Measurements from ENCODE around the gene CCDC17. TPM values are rescaled to one million over a fixed set of nuclear protein-coding genes. Genes with fewer than 3 reads are reported as not detected.

Gene CCDC17
- total and polyA plus RNA-seq, 2 of the 8 experiments (the other 6 are each of a cell fraction or from before 2014, with no cell fraction given): 0.95 to 2.0 TPM

DNA sequence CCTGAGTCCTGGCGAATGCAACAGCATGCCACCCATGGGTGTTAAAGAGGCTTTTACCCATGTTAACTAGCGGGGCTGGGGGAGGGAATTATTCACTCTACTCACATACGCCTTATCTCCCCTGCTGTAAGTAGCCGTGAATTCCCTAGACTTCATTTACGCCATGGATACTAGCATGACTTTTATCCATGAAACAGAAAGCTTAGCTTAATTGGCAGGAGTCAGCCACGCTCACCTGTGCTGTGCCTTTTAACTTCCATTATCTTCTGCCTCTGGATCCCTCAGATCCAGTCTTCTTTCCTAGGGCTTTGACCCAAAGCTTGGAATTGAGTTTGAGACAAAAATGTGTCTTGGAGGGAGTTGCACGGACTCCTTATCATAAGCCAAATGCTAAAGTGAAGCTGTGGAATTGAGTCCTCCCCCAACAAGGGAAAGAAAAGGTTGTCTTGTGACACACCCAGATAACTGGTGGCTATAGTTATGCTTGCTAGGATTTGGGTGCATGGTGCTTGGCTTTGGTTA is 49.7 kb downstream of the CCDC17 start:
- Histone ChIP-seq H3K27me3 (replicated peaks in 1 of 4; ENCODE audit: control insufficient read depth in 3 of 4, extremely low read depth in 1 of 4, insufficient read depth in 3 of 4, low read length in 3 of 4) (no peaks in the 10 kb centered on the region), H3K56ac (replicated peaks; ENCODE audit: insufficient read length, low read depth, low read length) (no peak overlapping the region), H3K27ac (ENCODE audit: low read depth, low read length) (no peak overlapping the region), H2BK20ac (ENCODE audit: low read length) (no peak overlapping the region), H4K20me1 (replicated peaks in 1 of 2; ENCODE audit: control insufficient read depth in 1 of 2, insufficient read depth in 2 of 2, low read length in 2 of 2) (peaks cover under 1 to 1% of the 10 kb centered on the region in 2 experiments), H2AK5ac (ENCODE audit: low read depth, low read length) (no peak overlapping the region), H3K4ac (replicated peaks; ENCODE audit: insufficient read length, low read depth, low read length) (no peak overlapping the region), H3K18ac (ENCODE audit: extremely low read depth, low read length) (no peak overlapping the region), H4K8ac (ENCODE audit: extremely low read depth, insufficient read depth, low read length) (no peak overlapping the region), H3K9me3 (ENCODE audit: insufficient read depth in 2 of 2, low read depth in 1 of 2, low read length in 1 of 2) (no peaks in the 10 kb centered on the region), H3K4me1 (replicated peaks in 1 of 4; ENCODE audit: control insufficient read depth in 3 of 4, insufficient read depth in 4 of 4, low read length in 3 of 4) (peaks cover 0 to 16% (median 5%) of the 10 kb centered on the region in 4 experiments; a peak in 6 of 7 replicates), H3K79me2 (ENCODE audit: control insufficient read depth in 1 of 2, insufficient read depth in 2 of 2, low read length in 2 of 2) (no peaks in the 10 kb centered on the region), H3K23me2 (ENCODE audit: low read depth, low read length) (no peaks in the 10 kb centered on the region), H3K4me3 (ENCODE audit: extremely low read depth in 1 of 4, insufficient read depth in 2 of 4, low read depth in 3 of 4, low read length in 4 of 4) (no peak overlapping the region), H3K79me1 (ENCODE audit: low read depth, low read length) (no peaks in the 10 kb centered on the region), H2BK15ac (ENCODE audit: low read length) (no peak overlapping the region), H4K91ac (replicated peaks; ENCODE audit: insufficient read length, low read length) (no peak overlapping the region), H2BK12ac (ENCODE audit: low read depth, low read length) (no peak overlapping the region), H3K14ac (ENCODE audit: insufficient read length) (no peak overlapping the region), H3K23ac (ENCODE audit: insufficient read length) (no peak overlapping the region), H3K4me2 (ENCODE audit: insufficient read depth in 1 of 2, low read depth in 2 of 2, low read length in 2 of 2) (0 out of 4 replicates have a peak overlapping the region, but pooled peaks of 1 of the 2 experiments have one; percentile 1), H3K36me3 (ENCODE audit: control insufficient read depth in 2 of 4, insufficient read depth in 4 of 4, low read length in 3 of 4) (peaks cover 7 to 16% (median 12%) of the 10 kb centered on the region in 4 experiments; a peak in 7 of 8 replicates), H2AFZ (ENCODE audit: low read length) (no peak overlapping the region), H3K9ac (replicated peaks in 1 of 4; ENCODE audit: extremely low read depth in 1 of 4, low read depth in 3 of 4, low read length in 3 of 4) (no peak overlapping the region), H2BK120ac (replicated peaks; ENCODE audit: low read depth, low read length) (no peak overlapping the region), H2BK5ac (ENCODE audit: low read depth, low read length) (no peak overlapping the region), H4K5ac (ENCODE audit: insufficient read length, low read depth, low read length) (no peak overlapping the region)
- DNase-seq (ENCODE audit: low read depth in 1 of 2, low spot score in 2 of 2): no peak
- 90% methylated on average over 7 of the region's 7 CpGs; no CpG with 5 or more reads in 1 of the 2 experiments for WGBS, 2 experiments (ENCODE audit: extremely low coverage in 1 of 2, insufficient coverage in 1 of 2, insufficient read length in 1 of 2, insufficient replicate concordance in 2 of 2, low coverage in 1 of 2, low lambda C conversion rate in 2 of 2, missing lambda C conversion rate in 1 of 2)
- POLR2A ChIA-PET (ENCODE audit: partially characterized antibody): interaction anchor here (1.0 to 16.6 kb wide), 6 partner anchors 10 to 235 kb away, joined by 3 to 222 read pairs (median 64); partner anchors contain the start of genes AKR1A1, NASP, PRDX1 and TOE1
- no peak for TF ChIP-seq CEBPB (IDR thresholded peaks at IDR 0.05; ENCODE audit: low read depth, low read length)
- no peak for TF ChIP-seq CHD1 (IDR thresholded peaks at IDR 0.05; ENCODE audit: low read depth, low read length)
- TF ChIP-seq JUND (IDR thresholded peaks at IDR 0.05; ENCODE audit: low read length): no peak
- CTCF ChIA-PET (ENCODE audit: partially characterized antibody): interaction anchor here (1.0 to 1.3 kb wide), 2 partner anchors 14 to 62 kb away, joined by 3 to 11 read pairs; no protein-coding TSS in a partner anchor
- FAIRE-seq: no peak
